ENCODE results near the gene PDS5A. TPM values are rescaled to one million over a fixed set of nuclear protein-coding genes. Genes with fewer than 3 reads are reported as not detected.

Gene PDS5A
- total RNA-seq: 51.0 and 68.5 TPM in 2 replicates

GRCh38 chr4:39977489-39978377, at the start of gene PDS5A:
PDS5A (minus strand) TSS chr4:39977911; CDS start chr4:39976577, 1,334 bp downstream.

Other genes starting within 250 kb of the PDS5A start
- 3.7 and 6.7 TPM in 2 replicates for gene N4BP2, start 78.9 kb upstream of the PDS5A start, total RNA-seq
- gene RHOH, start 219.1 kb upstream of the PDS5A start, total RNA-seq: not detected in 2 replicates